ENCODE data around the gene CD96.

Gene CD96

GRCh38 chr3:111681661-111682426 lies 139.8 kb downstream of the CD96 start:
- no peak for DNase-seq

- DNase-seq, result no peak
These were observed 142.6 kb downstream of the CD96 start for GRCh38 chr3:111684640-111685039.

- no peak for DNase-seq
These were observed 146.3 kb downstream of the CD96 start for GRCh38 chr3:111688190-111688800.

- no peak for DNase-seq
These were observed 148.2 kb downstream of the CD96 start for GRCh38 chr3:111690242-111690641.

- no peak for DNase-seq
These were observed 149.4 kb downstream of the CD96 start for GRCh38 chr3:111691293-111691909.

GRCh38 chr3:111692593-111693552 lies 150.9 kb downstream of the CD96 start:
- DNase-seq, result no peak

- no peak for DNase-seq
These were observed 152.5 kb downstream of the CD96 start for GRCh38 chr3:111694471-111694870.

GRCh38 chr3:111695636-111696117 lies 153.7 kb downstream of the CD96 start:
- no peak for DNase-seq

- no peak for DNase-seq
These were observed 158.1 kb downstream of the CD96 start for GRCh38 chr3:111700054-111700453.

- DNase-seq, result no peak
These were observed 159.4 kb downstream of the CD96 start for GRCh38 chr3:111701292-111701906.

All from DMS79 treated with DMSO at 0.1 percent for 48 hours (cell line).